Stimulated activated CD8-positive, alpha-beta memory T cell treated with anti-CD3 and anti-CD28 coated beads, Interleukin-15, amount 100 ng/mL, for 24 hours (primary cell): Measurements from ENCODE around the gene FRMD4A.

Experiments
- DNase-seq: peaks from one replicate; pipeline ENCODE4 v3.0.0-alpha.2; 2020; ENCODE audit warnings: low read depth

Gene FRMD4A

DNA sequence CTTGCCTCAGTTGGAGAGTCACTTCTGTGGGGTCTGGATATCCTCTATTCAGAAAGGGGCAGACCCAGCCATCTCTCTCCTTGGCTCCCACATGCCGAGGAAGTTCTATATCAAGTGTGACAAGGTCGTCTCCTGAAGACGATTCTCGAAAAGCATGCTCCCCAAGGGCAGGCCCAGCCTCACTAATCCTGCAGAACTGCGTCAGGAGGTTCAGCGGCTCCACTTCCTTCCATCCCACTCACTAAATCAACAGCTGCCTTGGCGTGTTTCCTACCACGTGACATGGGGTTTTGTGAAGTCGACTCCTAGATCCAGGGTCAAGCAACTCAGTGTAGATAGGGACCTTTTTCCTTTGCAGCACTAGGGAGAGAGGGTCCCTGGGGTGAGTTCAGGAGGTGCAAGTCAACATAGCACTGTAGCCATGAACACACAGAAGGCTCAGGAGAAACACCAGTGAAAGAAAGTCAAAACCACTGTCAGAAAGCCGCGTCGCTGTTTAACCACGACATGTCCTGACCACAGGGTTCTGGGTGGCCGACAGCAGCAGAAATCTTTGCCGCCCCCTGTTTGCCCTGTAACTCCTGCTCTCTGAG, 587.5 kb downstream of the FRMD4A start:
- no peak for DNase-seq

DNA sequence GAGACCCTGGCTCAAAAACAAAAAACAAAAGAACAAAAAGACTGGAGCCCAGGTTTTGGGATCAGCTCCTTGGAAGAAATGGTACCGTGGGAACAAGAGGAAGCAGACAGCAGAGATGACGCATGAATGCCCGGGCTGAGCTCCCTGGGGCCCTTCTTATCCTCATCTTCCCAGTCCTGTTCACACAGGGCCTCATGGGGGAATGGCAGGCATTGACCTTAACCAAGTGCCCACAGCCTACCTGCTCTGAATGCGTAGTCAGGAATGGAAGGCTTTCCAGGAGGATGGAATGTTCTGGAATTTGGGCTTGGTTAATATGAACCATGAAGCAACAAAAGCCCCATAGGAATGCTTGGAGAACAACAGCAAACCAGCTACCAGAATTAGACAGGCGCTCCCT, 589.3 kb downstream of the FRMD4A start:
- DNase-seq, result no peak

DNA sequence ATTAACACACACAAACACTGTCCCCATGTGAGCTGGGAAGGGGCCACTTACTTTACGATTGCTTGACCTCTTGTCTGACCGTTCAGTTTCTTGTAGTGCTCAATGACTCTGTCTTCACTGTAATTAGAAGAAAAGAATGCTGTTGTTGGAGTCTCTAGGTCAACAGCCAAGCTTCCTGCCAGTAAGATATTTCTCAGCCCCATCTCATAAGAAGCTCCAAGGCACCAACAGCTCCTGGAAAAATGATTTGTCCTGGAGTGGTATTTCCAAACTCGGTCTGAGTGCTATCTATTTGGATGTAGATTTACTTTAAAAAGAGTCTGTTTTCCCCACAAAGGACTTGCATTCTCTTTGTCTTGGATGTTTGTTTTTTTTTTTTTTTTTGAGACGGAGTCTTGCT, 590.3 kb downstream of the FRMD4A start:
- DNase-seq, result no peak

DNA sequence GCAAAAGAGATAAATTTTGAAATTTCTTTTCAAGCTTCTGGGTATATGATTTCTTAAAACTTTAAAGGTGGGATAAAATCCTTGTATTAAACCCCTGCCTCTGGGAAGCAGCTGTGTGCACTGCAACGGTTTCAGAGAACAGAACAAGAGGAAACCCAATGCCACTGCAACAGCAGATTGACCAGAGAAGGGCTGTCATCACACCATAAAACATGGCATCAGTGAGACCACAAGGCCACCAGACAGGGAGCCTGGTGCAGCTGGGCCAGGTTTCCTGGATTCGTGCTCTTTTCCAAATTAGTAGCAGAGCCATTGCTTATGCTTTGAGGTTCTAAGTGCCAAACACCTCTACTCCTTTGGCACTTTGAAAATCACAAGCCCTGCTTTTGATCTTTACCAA, 591.5 kb downstream of the FRMD4A start:
- no peak for DNase-seq

DNA sequence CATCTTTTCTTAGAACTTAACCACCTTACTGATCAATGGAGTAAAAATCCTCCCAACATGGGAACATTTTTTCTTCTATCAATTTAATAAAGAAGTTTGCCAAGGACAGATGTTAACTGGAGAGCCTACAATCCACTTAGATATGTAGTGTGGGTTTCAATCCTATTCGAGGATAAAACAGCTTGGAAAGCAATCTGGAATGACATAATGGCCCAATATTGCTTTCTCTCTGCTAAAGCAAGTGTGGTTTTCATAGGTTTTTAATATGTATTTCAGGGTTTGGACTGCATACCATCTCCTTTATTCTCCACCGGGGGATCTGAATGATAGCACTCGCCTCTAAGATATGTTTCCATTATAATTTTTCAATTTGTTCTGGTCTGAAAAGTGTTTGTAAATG, 594.2 kb downstream of the FRMD4A start:
- DNase-seq, result no peak

DNA sequence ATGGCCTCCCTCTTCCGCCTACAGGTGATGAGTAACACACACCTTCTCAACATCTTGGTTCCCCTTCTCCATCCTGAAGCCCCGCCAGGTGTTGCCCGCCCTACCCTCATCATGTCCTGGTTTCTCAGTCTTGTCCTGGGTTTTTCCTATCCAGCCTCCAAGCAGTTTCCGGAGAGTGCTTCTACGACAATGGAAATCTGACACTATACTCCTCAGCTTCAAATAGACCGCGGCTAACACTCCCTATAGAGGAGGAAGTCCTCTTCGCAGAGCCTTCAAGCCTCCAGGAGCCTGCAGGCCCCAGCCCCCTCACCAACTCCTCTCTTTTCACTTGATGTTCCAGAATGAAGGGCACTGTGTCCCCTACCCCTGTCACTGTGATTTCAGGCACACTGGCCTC, 596.6 kb downstream of the FRMD4A start:
- no peak for DNase-seq

DNA sequence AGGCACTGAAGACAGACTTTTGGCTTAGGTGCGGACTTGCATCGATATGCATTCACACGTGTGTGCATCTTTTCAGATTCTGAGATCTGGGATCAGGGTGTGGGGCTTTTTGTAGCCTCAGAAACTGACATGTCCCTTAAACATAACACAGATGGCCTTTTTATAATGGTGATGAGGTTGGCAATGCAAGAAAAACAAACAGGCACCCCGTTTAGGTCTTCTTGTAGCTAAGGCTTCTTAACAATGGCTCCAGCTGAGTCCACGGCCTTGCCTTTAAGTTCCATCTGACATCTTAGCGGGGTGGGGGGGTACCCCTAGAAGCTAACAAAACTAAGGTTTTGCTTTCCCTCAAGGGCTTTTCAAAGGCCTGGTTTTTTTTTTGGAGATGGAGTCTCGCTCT, 597.7 kb downstream of the FRMD4A start:
- DNase-seq, result no peak

DNA sequence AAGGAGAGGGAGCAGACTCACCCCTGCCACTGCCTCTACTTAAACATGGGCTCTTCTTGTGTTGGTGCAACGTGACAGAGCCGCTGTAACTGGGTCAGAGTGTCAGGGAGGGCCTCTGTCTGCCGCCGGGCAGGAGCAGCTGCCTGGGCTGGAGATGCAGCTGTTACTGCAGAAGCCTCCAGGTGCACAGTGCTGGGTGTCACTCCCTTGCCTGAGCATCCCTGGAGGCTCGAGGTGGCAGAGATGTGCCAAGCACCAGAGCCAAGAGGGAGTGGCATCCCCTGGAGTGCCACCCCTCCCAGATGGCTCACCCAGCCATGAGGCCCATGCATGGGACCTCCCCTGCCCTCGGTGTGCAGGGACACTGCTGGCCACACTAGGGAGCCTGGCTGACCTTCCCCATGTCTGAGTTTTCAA, 598.3 kb downstream of the FRMD4A start:
- DNase-seq, result no peak

DNA sequence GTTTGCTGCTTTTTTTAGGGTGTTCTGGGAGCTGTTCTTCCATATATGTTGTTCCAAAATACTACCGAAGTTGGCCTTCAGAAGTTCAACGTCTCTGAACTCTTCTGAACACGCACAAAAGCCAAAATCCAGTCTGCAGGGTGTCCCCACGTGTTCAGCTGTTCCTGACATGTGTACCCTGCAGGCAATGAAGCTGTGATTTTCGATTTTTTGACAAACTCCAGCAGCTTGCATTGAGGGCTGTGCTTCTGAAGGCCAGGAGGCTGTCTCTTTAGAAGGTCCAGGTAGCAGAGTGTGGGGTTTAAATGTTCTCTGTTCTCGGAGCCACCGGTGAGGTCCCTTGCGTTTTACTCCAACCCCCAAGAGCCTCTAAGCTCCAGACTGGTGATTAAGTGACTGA, 598.9 kb downstream of the FRMD4A start:
- DNase-seq, result no peak

DNA sequence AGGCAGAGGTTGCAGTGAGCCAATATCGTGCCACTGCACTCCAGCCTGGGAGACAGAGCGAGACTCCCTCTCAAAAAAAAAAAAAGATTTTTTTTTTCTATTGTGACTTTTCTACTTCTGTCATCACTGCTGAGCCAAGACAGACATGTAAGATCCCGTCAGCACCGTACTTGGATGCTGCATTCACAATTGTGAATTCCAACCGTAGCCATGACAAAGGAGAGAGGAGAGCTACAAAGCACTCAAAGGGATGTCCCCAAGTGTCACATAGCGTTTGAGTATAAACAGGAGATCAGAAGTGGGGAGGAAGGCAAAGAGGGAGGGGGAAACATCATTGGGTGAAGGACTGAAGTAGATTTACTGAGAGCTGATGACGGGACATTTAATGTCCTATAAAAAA, 599.8 kb downstream of the FRMD4A start:
- DNase-seq, result no peak

DNA sequence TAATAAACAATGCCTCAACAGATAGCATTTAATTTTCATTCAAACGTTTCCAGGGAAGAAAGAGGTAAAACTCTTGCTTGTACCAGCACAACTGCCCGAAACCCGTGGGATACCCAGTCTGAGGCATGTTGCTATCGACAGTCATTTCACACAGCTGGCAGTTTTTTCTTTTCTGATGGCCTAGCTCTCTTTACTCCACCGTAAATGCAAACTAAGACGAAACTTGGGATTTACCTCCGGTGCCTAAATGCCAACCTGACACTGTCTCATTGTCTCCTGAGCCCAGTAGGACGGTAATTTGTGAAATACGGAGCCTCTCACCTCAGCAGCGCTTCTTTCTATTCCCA, 600.4 kb downstream of the FRMD4A start:
- no peak for DNase-seq

DNA sequence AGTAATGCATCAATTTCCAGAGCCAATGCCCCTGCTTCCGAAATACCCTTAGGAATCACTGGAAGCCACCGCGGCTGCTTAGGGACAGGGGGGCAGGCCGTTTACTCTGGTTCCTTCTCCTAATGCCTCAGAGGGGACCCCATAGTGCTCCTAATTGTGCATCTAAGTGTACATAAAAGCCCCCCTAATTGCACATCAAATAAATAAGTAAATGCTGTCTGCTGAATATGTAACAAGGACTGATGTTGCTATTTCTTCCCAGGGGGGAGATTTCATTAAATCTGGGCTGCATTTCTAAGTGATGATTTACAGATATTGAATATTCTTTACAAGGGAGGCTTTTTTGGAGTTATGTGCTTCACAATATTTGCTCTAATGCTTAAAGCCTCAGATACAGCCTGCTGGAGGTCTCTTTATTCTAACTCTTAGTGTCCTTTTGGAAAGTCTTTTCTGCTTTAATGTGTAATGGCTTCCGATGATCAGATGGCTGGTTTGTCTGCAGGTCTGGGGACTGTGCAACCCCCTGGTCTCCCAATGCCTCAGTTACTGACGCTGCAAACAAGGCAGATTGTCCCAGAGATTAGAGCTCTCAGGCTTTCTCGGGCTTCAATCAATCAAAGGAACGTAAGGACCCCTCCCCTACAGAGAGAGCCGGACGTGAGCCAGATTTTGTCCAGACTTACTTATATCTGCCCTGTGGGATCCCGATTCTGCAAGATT, 601.0 kb downstream of the FRMD4A start:
- no peak for DNase-seq

DNA sequence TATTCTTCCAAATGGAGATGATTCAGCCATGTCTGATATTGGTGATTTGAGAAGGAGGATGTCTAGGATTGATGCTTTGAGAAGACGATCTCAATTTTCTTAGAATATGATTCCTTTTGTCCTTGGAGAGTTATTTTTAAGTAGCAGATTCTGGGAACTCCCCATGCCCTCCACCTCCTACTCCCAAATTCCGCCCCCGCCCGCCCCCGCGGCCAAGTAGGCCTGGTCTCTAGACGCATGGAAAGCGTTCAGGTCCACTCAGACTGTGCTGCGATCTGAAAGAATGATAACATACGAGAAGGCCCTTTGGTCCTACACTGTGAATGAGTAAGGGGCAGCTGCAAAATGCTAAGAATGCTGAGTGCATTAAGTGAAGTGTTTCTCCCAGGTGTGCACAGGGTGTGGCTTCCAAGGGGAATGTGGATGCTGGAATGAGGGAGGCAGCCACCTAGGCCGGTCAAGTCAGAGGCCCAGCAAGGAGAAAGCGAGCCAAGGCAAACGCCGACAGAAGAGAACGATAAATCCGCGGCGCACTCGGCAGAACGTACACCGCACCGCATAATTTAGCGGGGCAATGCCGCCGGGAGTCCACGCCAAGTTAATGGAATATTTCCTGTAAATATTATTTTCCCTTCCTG, 601.7 kb downstream of the FRMD4A start:
- no peak for DNase-seq

DNA sequence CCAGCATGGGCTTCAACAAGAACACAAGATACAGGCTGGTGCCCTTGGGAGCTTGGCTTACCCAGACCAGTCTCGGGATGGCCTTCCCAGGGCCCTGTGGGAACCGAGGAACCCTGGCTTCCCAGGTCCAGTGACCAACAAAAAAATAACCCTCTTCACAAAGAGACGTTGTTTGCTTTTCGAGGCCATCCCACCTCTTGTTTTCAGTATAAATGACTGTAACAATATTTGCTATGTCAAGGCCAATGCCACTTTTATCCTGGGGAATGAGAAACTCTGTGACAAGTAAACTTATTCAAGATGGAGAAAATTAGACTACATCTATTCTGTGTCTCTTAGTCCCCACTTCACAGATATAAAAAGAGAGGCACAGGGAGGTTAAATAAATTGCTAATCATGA, 605.1 kb downstream of the FRMD4A start:
- DNase-seq, result no peak

DNA sequence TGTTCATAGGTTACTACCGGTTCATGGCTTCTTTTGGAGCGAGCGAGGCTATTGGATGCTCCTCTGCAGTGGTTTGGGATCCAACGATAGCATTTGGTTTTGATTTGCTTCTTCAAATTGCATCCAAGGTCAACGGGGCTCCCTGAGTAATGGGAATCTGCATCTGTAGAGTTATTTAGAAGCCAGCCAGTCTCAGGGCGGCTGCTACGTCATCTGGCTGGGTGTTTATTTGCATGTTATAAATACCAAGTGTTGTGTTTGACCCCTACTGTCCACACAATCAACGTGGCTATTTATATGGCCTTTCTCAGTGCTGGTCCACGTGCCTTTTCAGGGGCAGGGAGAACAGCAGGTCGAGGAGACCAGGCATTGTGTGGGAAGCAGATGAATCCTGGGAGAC, 606.2 kb downstream of the FRMD4A start:
- no peak for DNase-seq

DNA sequence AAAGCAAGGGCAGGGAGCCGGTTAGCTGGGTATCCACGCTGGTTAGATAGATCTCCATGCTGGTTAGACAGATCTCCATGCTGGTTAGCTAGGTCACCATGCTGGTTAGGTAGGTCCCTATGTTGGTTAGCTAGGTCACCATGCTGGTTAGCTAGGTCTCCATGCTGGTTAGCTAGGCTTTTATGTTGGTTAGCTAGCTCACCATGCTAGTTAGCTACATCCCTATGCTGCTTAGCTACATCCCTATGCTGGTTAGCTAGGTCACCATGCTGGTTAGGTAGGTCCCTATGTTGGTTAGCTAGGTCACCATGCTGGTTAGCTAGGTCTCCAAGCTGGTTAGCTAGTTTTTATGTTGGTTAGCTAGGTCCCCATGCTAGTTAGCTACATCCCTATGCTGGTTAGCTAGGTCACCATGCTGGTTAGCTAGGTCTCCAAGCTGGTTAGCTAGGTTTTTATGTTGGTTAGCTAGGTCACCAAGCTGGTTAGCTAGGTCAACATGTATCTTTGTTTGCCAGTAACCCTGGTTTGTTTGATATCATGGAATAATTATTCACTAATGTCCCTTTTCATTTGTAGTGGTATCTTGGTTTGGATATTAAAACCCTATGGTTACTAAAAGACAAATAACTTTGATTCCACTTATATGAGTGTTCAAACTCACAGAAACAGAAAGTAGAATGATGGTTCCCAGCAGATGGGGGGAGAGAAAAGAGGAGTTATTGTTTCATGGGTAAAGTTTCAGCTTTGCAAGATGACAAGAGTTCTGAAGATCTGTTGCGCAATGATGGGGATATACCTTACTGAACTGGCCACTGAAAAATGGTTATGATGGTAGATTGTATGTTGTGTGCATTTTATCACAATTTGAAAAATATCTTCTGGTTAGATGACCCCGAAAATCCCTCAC, 607.7 kb downstream of the FRMD4A start:
- DNase-seq, result no peak

DNA sequence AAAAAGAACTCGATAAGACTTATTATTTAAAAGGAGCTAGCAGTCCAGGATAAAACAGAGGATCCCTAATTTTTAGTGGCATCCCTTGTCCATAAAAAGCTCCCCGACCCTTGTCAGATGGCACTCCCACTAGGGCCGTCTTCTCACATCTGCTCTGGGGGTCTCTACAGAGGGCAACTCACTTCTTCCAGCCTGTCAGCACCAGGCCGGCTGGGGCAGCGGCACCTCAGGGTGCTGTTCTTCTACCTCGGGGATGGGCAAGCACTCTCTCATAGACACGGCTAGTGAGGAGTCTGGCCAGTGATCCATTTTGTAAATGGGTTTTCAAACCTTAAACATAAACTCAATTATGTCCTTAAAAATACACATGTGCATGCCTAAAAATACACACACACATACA, 609.2 kb downstream of the FRMD4A start:
- DNase-seq, result no peak

DNA sequence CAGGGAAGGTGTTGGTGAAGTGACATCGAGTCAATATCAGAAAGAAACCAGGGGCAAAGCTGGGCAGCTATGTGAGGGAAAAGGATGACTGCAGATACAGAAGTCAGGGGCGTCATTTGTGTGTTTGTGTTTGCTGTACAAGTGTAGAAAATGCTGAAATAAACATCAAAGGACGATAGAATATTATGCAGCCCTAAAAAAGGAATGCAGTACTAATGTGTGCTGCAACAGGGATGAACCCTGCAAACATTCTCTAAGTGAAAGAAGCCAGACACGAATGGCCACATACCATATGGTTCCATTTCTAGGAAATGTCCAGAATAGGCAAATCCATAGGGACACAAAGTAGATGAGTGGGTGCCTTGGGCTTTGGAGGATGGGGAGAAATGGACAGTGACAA, 610.0 kb downstream of the FRMD4A start:
- DNase-seq, result no peak

DNA sequence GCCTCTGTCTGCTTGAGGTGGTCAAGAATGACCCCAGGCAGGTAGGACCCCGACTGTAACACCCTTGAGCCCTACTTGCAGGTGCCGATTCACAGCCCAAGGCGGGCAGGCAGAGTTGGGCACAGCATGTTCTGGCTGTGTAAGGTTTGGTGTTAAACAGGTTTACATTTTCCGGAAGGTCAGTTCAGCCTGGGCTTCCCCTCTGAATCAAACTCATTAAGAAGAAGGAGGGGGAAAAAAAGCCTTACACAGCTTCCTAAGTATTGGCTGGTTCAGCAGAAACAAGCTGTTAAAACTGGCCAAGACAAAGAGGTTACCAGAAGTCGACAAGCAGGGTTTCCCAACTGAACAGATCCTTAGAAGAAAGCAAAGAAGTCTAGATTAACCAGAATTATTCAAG, 611.3 kb downstream of the FRMD4A start:
- no peak for DNase-seq

DNA sequence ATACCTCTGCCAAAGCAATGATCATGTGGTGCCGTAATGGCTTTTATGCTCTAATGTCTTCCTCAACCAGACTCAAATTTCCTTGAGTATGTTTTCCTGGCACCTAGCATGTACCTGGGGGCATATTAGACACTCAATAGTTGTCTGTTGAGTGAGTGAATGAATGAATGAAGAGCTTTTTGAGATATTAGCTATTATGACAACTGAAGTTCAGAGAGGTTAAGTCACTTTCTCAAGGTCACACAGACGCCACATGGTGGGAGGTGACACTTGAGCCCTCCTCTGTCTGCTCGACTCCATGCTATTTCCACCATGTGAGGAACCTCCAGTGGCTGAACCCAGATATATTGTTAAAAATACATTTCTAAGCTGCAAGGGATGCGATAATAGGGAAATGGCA, 611.9 kb downstream of the FRMD4A start:
- DNase-seq, result no peak

DNA sequence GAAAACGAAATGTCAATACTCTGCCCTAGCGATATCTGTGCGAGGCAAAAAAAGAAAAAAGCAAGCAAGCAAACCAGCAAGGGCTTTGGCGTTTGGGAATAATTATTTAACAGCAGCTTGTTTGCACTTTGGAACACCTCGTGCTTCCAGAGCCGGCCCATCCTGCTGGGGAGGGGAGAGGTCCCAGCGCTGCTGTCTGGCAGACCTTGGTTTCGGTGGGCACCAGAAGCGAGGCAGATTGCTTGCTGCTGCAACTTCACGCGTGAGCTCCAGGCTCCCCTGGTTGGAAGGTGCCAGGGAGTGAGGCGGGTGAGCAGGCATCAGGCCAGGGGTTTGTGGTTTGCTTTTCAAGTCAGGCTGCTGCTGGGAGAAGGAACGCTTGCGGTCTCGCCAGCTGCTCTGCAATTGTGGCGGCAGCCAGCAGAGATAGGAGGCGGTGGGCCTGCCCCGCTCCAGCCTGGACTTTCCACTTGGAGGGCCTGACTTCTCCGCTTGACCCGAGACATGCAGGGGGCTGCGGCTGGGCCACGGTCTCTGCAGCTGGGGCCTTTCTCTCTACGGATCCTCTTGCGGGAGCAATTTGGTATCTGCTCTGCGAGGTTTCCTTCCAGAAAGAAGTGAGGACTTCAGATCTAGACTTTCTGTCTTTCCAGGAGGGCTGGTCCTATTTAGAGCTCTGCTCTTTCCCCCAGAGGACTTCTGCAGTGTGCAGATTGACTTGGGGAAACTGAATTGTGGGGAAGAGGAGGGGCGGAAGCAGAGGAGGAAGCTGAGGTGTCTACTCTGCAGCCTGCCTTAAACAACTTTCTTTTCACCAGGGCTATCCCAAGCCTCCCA, 612.6 kb downstream of the FRMD4A start:
- no peak for DNase-seq

DNA sequence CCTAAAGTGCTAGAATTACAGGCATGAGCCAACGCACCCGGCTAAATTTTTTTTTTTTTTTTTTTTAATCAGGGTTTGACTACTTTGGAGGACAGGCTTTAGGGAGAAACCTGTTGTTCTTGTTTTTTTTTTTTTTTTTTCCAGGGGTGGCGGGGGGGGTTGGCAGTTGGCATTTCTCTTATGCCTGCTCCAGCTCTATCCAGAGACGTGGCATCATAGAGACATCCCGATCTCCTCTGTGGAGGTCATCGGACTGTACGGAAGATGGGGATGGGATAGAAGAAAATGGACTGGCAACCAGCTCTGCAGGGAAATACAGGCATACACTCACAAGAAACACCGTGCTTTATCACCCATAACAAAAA, 613.2 kb downstream of the FRMD4A start:
- no peak for DNase-seq
